PC-9 (cell line): Measurements from ENCODE around the gene MMP17.

Experiments used
- EZH2 ChIP-seq: fragments of 200-600 bp; sonication (generic); IDR thresholded peaks from 2 replicates; pipeline ENCODE4 v1.8.0; 2017; ENCODE audit warnings: antibody characterized with exemption, low read depth
- TF ChIP-seq, protein P1 (sequence below): fragments of 200-600 bp; sonication (generic); conservative IDR thresholded peaks from 2 replicates; pipeline ENCODE4 v1.6.1; 2017; ENCODE audit warnings: mixed run types, antibody characterized with exemption, mild to moderate bottlenecking, moderate library complexity

DNA sequence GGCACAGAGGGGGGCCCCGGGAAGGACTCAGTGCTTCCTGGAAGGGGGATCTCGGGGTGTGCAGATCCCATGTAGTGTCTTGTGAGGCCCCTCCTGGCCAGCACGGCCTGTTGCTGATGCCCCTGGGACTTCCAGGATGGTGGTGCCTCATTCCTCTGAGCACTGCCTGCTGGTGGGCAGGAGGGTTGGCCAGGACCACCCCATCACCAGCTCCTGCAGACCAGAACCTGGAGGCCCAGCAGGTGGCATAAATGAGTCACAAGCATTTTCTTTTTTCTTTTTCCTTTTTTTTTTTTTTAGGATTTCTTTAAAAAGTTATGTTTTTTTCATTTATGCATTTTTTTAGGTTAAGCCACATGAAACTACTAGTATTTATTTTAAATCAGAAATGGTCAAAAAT lies 8.0 kb downstream of the MMP17 start:
- TF ChIP-seq, protein P1, sequence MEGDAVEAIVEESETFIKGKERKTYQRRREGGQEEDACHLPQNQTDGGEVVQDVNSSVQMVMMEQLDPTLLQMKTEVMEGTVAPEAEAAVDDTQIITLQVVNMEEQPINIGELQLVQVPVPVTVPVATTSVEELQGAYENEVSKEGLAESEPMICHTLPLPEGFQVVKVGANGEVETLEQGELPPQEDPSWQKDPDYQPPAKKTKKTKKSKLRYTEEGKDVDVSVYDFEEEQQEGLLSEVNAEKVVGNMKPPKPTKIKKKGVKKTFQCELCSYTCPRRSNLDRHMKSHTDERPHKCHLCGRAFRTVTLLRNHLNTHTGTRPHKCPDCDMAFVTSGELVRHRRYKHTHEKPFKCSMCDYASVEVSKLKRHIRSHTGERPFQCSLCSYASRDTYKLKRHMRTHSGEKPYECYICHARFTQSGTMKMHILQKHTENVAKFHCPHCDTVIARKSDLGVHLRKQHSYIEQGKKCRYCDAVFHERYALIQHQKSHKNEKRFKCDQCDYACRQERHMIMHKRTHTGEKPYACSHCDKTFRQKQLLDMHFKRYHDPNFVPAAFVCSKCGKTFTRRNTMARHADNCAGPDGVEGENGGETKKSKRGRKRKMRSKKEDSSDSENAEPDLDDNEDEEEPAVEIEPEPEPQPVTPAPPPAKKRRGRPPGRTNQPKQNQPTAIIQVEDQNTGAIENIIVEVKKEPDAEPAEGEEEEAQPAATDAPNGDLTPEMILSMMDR: peak; percentile 56; the same call in 1 of the 2 replicates
- no peak for TF ChIP-seq EZH2
